GM23338 (cell line): ENCODE data around the gene IGFBPL1. TPM values are rescaled to one million over a fixed set of nuclear protein-coding genes. Genes with fewer than 3 reads are reported as not detected.

ENCODE experiments used
- ATAC-seq: fragments of 200-7000 bp; cut with Tn5 transposase; 3 replicates; pipeline ENCODE4 v1.9.1; 2020
- DNase-seq: peaks from one replicate; pipeline ENCODE4 v3.0.0-alpha.2; 2015; ENCODE audit warnings: low spot score
- H2AFZ ChIP-seq: fragments of 200-600 bp; sonication (generic); 2 replicates; pipeline ENCODE4 v1.8.0; 2016; ENCODE audit warnings: antibody characterized with exemption, mild to moderate bottlenecking, moderate library complexity
- H3F3A ChIP-seq: fragments of 200-600 bp; sonication (generic); replicated peaks from 2 replicates; pipeline ENCODE4 v1.8.0; 2017; ENCODE audit warnings: antibody characterized with exemption, mixed run types, low read depth
- H3K27ac ChIP-seq: fragments of 200-600 bp; sonication (generic); 2 replicates; pipeline ENCODE4 v1.6.1; 2016; ENCODE audit warnings: low read depth
- H3K27me3 ChIP-seq: fragments of 200-600 bp; sonication (generic); 2 replicates; pipeline ENCODE4 v1.8.0; 2016; ENCODE audit warnings: mild to moderate bottlenecking, mixed run types, moderate library complexity; ENCODE audit not compliant: insufficient read depth
- H3K36me3 ChIP-seq: fragments of 200-600 bp; sonication (generic); 2 replicates; pipeline ENCODE4 v1.8.0; 2016; ENCODE audit warnings: mild to moderate bottlenecking; ENCODE audit not compliant: insufficient read depth
- H3K4me1 ChIP-seq: fragments of 200-600 bp; sonication (generic); 2 replicates; pipeline ENCODE4 v1.8.0; 2016; ENCODE audit warnings: mild to moderate bottlenecking, moderate library complexity; ENCODE audit not compliant: insufficient read depth
- H3K4me2 ChIP-seq: fragments of 200-600 bp; sonication (generic); 2 replicates; pipeline ENCODE4 v1.7.1; 2017; ENCODE audit warnings: mixed run types
- H3K4me3 ChIP-seq: fragments of 200-600 bp; sonication (generic); 2 replicates; pipeline ENCODE4 v1.6.1; 2016; ENCODE audit warnings: mixed run types
- H3K79me2 ChIP-seq: fragments of 200-600 bp; sonication (generic); replicated peaks from 2 replicates; pipeline ENCODE4 v1.8.0; 2017; ENCODE audit warnings: mild to moderate bottlenecking; ENCODE audit not compliant: insufficient read depth
- H3K9me2 ChIP-seq: fragments of 200-600 bp; sonication (generic); 2 replicates; pipeline ENCODE4 v1.8.0; 2017; ENCODE audit not compliant: insufficient read depth
- H4K20me1 ChIP-seq: fragments of 200-600 bp; sonication (generic); replicated peaks from 2 replicates; pipeline ENCODE4 v1.8.0; 2017; ENCODE audit warnings: mild to moderate bottlenecking; ENCODE audit not compliant: insufficient read depth
- H3K27ac Mint-ChIP-seq: 2 replicates; pipeline ENCODE4 v1.8.0; 2020; ENCODE audit warnings: inconsistent platforms, mild to moderate bottlenecking, moderate library complexity, mixed read lengths
- H3K27me3 Mint-ChIP-seq: 3 replicates; pipeline ENCODE4 v1.8.0; 2022; ENCODE audit warnings: low read depth, mild to moderate bottlenecking, moderate library complexity, mixed read lengths, inconsistent platforms; ENCODE audit not compliant: insufficient read depth, poor library complexity
- H3K36me3 Mint-ChIP-seq: 3 replicates; pipeline ENCODE4 v1.8.0; 2021; ENCODE audit warnings: low read depth, mild to moderate bottlenecking, inconsistent platforms, moderate library complexity, mixed read lengths
- H3K4me1 Mint-ChIP-seq: 3 replicates; pipeline ENCODE4 v1.8.0; 2020; ENCODE audit warnings: mild to moderate bottlenecking, inconsistent platforms, mixed read lengths
- H3K4me3 Mint-ChIP-seq: 3 replicates; pipeline ENCODE4 v1.8.0; 2021; ENCODE audit warnings: moderate library complexity, mild to moderate bottlenecking, inconsistent platforms, mixed read lengths
- H3K9me3 Mint-ChIP-seq: 3 replicates; pipeline ENCODE4 v1.8.0; 2020; ENCODE audit warnings: moderate library complexity, mild to moderate bottlenecking, inconsistent platforms, mixed read lengths
- CREB1 ChIP-seq: fragments of 250-450 bp; sonication (Bioruptor Pico); IDR thresholded peaks from 2 replicates; pipeline ENCODE4 v1.5.0; 2020; ENCODE audit warnings: low read depth, mild to moderate bottlenecking, moderate library complexity
- ETS1 ChIP-seq: IDR thresholded peaks from 2 replicates; pipeline ENCODE4 v1.6.1; 2016; ENCODE audit warnings: antibody characterized with exemption
- EZH2 ChIP-seq: fragments of 200-600 bp; sonication (generic); IDR thresholded peaks from one replicate; pipeline ENCODE4 v1.8.0; 2017; ENCODE audit warnings: antibody characterized with exemption, mild to moderate bottlenecking, low read depth; ENCODE audit not compliant: unreplicated experiment
- NANOG ChIP-seq: IDR thresholded peaks from 2 replicates; pipeline ENCODE4 v1.6.1; 2016; ENCODE audit warnings: antibody characterized with exemption, borderline replicate concordance
- REST ChIP-seq: IDR thresholded peaks from one replicate; pipeline ENCODE4 v1.6.1; 2018; ENCODE audit warnings: antibody characterized with exemption; ENCODE audit not compliant: unreplicated experiment
- ZNF114 ChIP-seq: fragments of 250-450 bp; sonication (Bioruptor Pico); IDR thresholded peaks from 2 replicates; pipeline ENCODE4 v1.5.0; 2020; ENCODE audit warnings: mild to moderate bottlenecking, moderate library complexity
- ZNF331 ChIP-seq: fragments of 250-450 bp; sonication (Bioruptor Pico); IDR thresholded peaks from 2 replicates; pipeline ENCODE4 v1.5.0; 2020; ENCODE audit warnings: low read depth, mild to moderate bottlenecking, moderate library complexity
- ZNF462 ChIP-seq: fragments of 250-450 bp; sonication (Bioruptor Pico); IDR thresholded peaks from 2 replicates; pipeline ENCODE4 v1.5.0; 2020; ENCODE audit warnings: mild to moderate bottlenecking, moderate library complexity
- polyA plus RNA-seq: library from polyadenylated mRNA; unstranded; fragments of >200 nt; fragmentation: Nextera tagmentation; extraction: Ambion mirVana; gene quantifications from 2 replicates; pipeline ENCODE4 v1.2.1, GENCODE V29; 2016
- total RNA-seq: library from RNA; depleted of rRNA; stranded (reverse); fragments of >200 nt; shearing (Covaris generic); gene quantifications from 2 replicates; pipeline ENCODE4 v1.2.3, GENCODE V29; 2014

Gene IGFBPL1
- total and polyA plus RNA-seq, 2 experiments from 2014 or later, result 9.4 to 75.6 TPM

GRCh38 chr9:38423273-38423972 lies 831 bp downstream of the IGFBPL1 start:
- H2AFZ ChIP-seq, result peak overlapping the region; percentile 87; the same call in 1 of the 2 replicates
- peak overlapping the region; percentile 83 for H3K4me2 ChIP-seq
- no peak for ATAC-seq

GRCh38 chr9:38422555-38423260 lies 1.5 kb downstream of the IGFBPL1 start:
- H2AFZ ChIP-seq, result no peak overlapping the region
- H3K36me3 ChIP-seq, result no peaks in the 10 kb centered on the region
- H3K27ac Mint-ChIP-seq, result no peak overlapping the region
- H3K4me1 ChIP-seq, result peaks cover 34% of the 10 kb centered on the region
- peaks cover 35% of the 10 kb centered on the region for H3K27me3 Mint-ChIP-seq
- no peaks in the 10 kb centered on the region for H3K9me2 ChIP-seq
- no peaks in the 10 kb centered on the region; the same call in 1 of the 2 replicates for H4K20me1 ChIP-seq
- peaks cover 54% of the 10 kb centered on the region for H3K4me1 Mint-ChIP-seq
- peak overlapping the region; percentile 83; the same call in 1 of the 2 replicates for H3K4me2 ChIP-seq
- DNase-seq, result no peak
- no peak overlapping the region; the same call in 2 of the 3 replicates for H3K4me3 Mint-ChIP-seq
- peaks cover 6% of the 10 kb centered on the region; the same call in 1 of the 2 replicates for H3F3A ChIP-seq
- H3K4me3 ChIP-seq, result no peak overlapping the region
- no peak overlapping the region for H3K27ac ChIP-seq
- H3K9me3 Mint-ChIP-seq, result no peaks in the 10 kb centered on the region
- no peaks in the 10 kb centered on the region for H3K79me2 ChIP-seq
- H3K27me3 ChIP-seq, result peaks cover 52% of the 10 kb centered on the region
- ATAC-seq, result no peak
- no peaks in the 10 kb centered on the region for H3K36me3 Mint-ChIP-seq
- TF ChIP-seq ZNF331 (CRISPR knock-in tag) (no peak), REST (no peak), ZNF114 (CRISPR knock-in tag) (no peak), ZNF462 (CRISPR knock-in tag) (no peak)

More at GRCh38 chr9:38423273-38423972, 831 bp downstream of the IGFBPL1 start:
- Histone ChIP-seq H3K4me3 (peak overlapping the region; percentile 64), H3K27me3 (peaks cover 53% of the 10 kb centered on the region), H3K27ac (no peak overlapping the region), H3K36me3 (no peaks in the 10 kb centered on the region), H3K9me2 (no peaks in the 10 kb centered on the region), H3K4me1 (peaks cover 34% of the 10 kb centered on the region), H4K20me1 (no peaks in the 10 kb centered on the region; the same call in 1 of the 2 replicates), H3K79me2 (no peaks in the 10 kb centered on the region), H3F3A (peaks cover 6% of the 10 kb centered on the region; the same call in 1 of the 2 replicates)
- H3K27me3 Mint-ChIP-seq, result peaks cover 35% of the 10 kb centered on the region
- no peak overlapping the region for H3K27ac Mint-ChIP-seq
- no peaks in the 10 kb centered on the region for H3K36me3 Mint-ChIP-seq
- peak; percentile 44 for DNase-seq
- TF ChIP-seq EZH2, result peak; percentile 53
- no peak for TF ChIP-seq CREB1
- no peak for TF ChIP-seq NANOG
- no peak for TF ChIP-seq ETS1
- H3K4me3 Mint-ChIP-seq, result peak overlapping the region; percentile 59
- no peaks in the 10 kb centered on the region for H3K9me3 Mint-ChIP-seq
- peaks cover 54% of the 10 kb centered on the region for H3K4me1 Mint-ChIP-seq
